Loucy (cell line): ENCODE results near the gene CPOX.
"Not testable (repeated sequence)": the region's sequence is repeated elsewhere in the genome, so short reads cannot be mapped to it uniquely, and the experiment has no call there.

Experiments used
- EZH2phosphoT487 ChIP-seq: fragments of 200-600 bp; IDR thresholded peaks from 2 replicates; pipeline ENCODE4 v1.6.1; 2018; ENCODE audit warnings: antibody characterized with exemption, mild to moderate bottlenecking, moderate library complexity, borderline replicate concordance
- TF ChIP-seq, protein P1 (sequence below): fragments of 200-600 bp; sonication (generic); conservative IDR thresholded peaks from 2 replicates; pipeline ENCODE4 v1.5.1; 2014; ENCODE audit warnings: mild to moderate bottlenecking, antibody characterized with exemption, low read length

DNA sequence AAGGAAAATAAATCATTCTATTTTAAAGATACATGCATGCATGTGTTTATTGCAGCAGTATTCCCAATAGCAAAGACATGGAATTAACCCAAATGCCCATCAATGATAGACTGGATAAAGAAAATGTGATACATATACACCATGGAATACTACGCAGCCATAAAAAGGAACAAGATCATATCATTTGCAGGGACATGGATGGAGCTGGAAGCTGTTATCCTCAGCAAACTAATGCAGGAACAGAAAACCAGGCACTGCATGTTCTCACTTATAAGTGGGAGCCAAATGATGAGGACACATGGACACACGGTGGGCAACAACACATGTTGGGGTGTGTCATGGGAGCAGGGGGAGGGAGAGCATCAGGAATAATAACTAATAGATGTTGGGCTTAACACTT, 33.6 kb downstream of the CPOX start:
- TF ChIP-seq, protein P1, sequence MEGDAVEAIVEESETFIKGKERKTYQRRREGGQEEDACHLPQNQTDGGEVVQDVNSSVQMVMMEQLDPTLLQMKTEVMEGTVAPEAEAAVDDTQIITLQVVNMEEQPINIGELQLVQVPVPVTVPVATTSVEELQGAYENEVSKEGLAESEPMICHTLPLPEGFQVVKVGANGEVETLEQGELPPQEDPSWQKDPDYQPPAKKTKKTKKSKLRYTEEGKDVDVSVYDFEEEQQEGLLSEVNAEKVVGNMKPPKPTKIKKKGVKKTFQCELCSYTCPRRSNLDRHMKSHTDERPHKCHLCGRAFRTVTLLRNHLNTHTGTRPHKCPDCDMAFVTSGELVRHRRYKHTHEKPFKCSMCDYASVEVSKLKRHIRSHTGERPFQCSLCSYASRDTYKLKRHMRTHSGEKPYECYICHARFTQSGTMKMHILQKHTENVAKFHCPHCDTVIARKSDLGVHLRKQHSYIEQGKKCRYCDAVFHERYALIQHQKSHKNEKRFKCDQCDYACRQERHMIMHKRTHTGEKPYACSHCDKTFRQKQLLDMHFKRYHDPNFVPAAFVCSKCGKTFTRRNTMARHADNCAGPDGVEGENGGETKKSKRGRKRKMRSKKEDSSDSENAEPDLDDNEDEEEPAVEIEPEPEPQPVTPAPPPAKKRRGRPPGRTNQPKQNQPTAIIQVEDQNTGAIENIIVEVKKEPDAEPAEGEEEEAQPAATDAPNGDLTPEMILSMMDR = not testable (repeated sequence)
- TF ChIP-seq EZH2phosphoT487 = not testable (repeated sequence)
